GM12878 (cell line): Measurements from ENCODE around the gene MARF1. TPM values are rescaled to one million over a fixed set of nuclear protein-coding genes. Genes with fewer than 3 reads are reported as not detected.

Experiments
- BRCA1 ChIP-seq: IDR thresholded peaks from 2 replicates; pipeline ENCODE4 v1.6.1; 2011; ENCODE audit warnings: low read depth, low read length, improper control_type of control experiment
- CHD1 ChIP-seq: IDR thresholded peaks from 2 replicates; pipeline ENCODE4 v1.6.1; 2012; ENCODE audit warnings: low read depth, low read length, improper control_type of control experiment
- EP300 ChIP-seq, 2 experiments: fragments of 150-350 bp in 1 of 2; IDR thresholded peaks; 2 replicates each; pipeline ENCODE4 v1.6.1; 2011 to 2012; ENCODE audit warnings: low read depth in 2 of 2, low read length in 2 of 2, borderline replicate concordance in 1 of 2, improper control_type of control experiment in 1 of 2, inconsistent platforms in 1 of 2; ENCODE audit not compliant: control insufficient read depth in 1 of 2
- HSF1 ChIP-seq: fragments of 150-350 bp; IDR thresholded peaks from 2 replicates; pipeline ENCODE4 v1.6.1; 2014; ENCODE audit warnings: mild to moderate bottlenecking, low read depth, low read length
- KDM1A ChIP-seq: fragments of 200-600 bp; sonication (generic); IDR thresholded peaks from 2 replicates; pipeline ENCODE4 v1.6.1; 2016; ENCODE audit warnings: borderline replicate concordance
- NFYB ChIP-seq: IDR thresholded peaks from 2 replicates; pipeline ENCODE4 v1.6.1; 2011; ENCODE audit warnings: low read depth, mild to moderate bottlenecking, low read length, improper control_type of control experiment, moderate library complexity; ENCODE audit not compliant: insufficient read depth
- PAX5 ChIP-seq: IDR thresholded peaks from 2 replicates; pipeline ENCODE4 v1.6.1; 2011; ENCODE audit warnings: low read depth, low read length, borderline replicate concordance
- RFX5 ChIP-seq: IDR thresholded peaks from 2 replicates; pipeline ENCODE4 v1.6.1; 2011; ENCODE audit warnings: low read depth, low read length, improper control_type of control experiment
- SMARCA5 ChIP-seq: fragments of 450-650 bp; IDR thresholded peaks from 2 replicates; pipeline ENCODE4 v1.6.1; 2017; ENCODE audit warnings: mild to moderate bottlenecking
- STAT3 ChIP-seq: IDR thresholded peaks from 2 replicates; pipeline ENCODE4 v1.6.1; 2011; ENCODE audit warnings: low read depth, low read length, improper control_type of control experiment
- ZBED1 ChIP-seq: IDR thresholded peaks from 2 replicates; pipeline ENCODE4 v1.6.1; 2016; ENCODE audit warnings: borderline replicate concordance
- ZNF207 ChIP-seq: fragments of 450-650 bp; IDR thresholded peaks from 2 replicates; pipeline ENCODE4 v1.6.1; 2014; ENCODE audit warnings: antibody characterized with exemption, mild to moderate bottlenecking, borderline replicate concordance
- polyA plus RNA-seq, 11 experiments: library from polyadenylated mRNA; depleted of rRNA in 4 of 11; unstranded in 6 of 11; stranded (reverse) in 5 of 11; fragments of >200 nt; fragmentation: Nextera tagmentation in 4 of 11; fragmentation: Illumina TruSeq in 1 of 11; extraction: Ambion mirVana in 4 of 11; extraction: Trizol in 1 of 11; gene quantifications; 1 replicate in 1 of 11; 2 replicates in 10 of 11; pipeline versions ENCODE4 v1.2.1 to v1.2.3, GENCODE V29; 2011 to 2016; ENCODE audit warnings: inconsistent platforms in 2 of 11, missing spikeins in 2 of 11, low read depth in 1 of 11
- total RNA-seq, 4 experiments: library from RNA; depleted of rRNA in 3 of 4; stranded (reverse); fragments of >200 nt in 3 of 4; fragmentation: Illumina TruSeq in 1 of 4; extraction: Trizol in 1 of 4; gene quantifications; 2 replicates each; pipeline versions ENCODE4 v1.2.1 to v1.2.3, GENCODE V29; 2013 to 2021
- TF ChIP-seq, protein P1 (sequence below): fragments of 450-650 bp; formaldehyde crosslinking; IDR thresholded peaks from 2 replicates; pipeline ENCODE4 v1.4.0; 2020; ENCODE audit warnings: mild to moderate bottlenecking, moderate library complexity
- TF ChIP-seq, protein P2 (sequence below): IDR thresholded peaks from 2 replicates; pipeline ENCODE4 v1.6.1; 2012; ENCODE audit warnings: low read length, inconsistent platforms
- TF ChIP-seq, protein P3 (sequence below): fragments of 450-650 bp; IDR thresholded peaks from 2 replicates; pipeline ENCODE4 v1.6.1; 2016; ENCODE audit warnings: mild to moderate bottlenecking, moderate library complexity, borderline replicate concordance
- TF ChIP-seq, protein P4 (sequence below): fragments of 450-650 bp; IDR thresholded peaks from 2 replicates; pipeline ENCODE4 v1.6.1; 2014; ENCODE audit warnings: mild to moderate bottlenecking

MARF1 gene
- total and polyA plus RNA-seq, 10 of the 15 experiments (the other 5 are each of a cell fraction or from before 2014, with no cell fraction given) = 4.5 to 40.1 (median 14.0) TPM

GRCh38 chr16:15643048-15643945, at the start of gene MARF1 (continued):
- TF ChIP-seq, protein P1, sequence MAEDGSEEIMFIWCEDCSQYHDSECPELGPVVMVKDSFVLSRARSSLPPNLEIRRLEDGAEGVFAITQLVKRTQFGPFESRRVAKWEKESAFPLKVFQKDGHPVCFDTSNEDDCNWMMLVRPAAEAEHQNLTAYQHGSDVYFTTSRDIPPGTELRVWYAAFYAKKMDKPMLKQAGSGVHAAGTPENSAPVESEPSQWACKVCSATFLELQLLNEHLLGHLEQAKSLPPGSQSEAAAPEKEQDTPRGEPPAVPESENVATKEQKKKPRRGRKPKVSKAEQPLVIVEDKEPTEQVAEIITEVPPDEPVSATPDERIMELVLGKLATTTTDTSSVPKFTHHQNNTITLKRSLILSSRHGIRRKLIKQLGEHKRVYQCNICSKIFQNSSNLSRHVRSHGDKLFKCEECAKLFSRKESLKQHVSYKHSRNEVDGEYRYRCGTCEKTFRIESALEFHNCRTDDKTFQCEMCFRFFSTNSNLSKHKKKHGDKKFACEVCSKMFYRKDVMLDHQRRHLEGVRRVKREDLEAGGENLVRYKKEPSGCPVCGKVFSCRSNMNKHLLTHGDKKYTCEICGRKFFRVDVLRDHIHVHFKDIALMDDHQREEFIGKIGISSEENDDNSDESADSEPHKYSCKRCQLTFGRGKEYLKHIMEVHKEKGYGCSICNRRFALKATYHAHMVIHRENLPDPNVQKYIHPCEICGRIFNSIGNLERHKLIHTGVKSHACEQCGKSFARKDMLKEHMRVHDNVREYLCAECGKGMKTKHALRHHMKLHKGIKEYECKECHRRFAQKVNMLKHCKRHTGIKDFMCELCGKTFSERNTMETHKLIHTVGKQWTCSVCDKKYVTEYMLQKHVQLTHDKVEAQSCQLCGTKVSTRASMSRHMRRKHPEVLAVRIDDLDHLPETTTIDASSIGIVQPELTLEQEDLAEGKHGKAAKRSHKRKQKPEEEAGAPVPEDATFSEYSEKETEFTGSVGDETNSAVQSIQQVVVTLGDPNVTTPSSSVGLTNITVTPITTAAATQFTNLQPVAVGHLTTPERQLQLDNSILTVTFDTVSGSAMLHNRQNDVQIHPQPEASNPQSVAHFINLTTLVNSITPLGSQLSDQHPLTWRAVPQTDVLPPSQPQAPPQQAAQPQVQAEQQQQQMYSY = 0 out of 2 replicates have a peak, but pooled peaks have one; percentile 33
- no peak; a peak in 1 of 4 replicates for TF ChIP-seq EP300 (IDR thresholded peaks at IDR 0.05; ENCODE audit: borderline replicate concordance in 1 of 2, control insufficient read depth in 1 of 2, low read depth in 2 of 2, low read length in 2 of 2)
- TF ChIP-seq BRCA1 = no peak
- TF ChIP-seq HSF1 = no peak
- no peak for TF ChIP-seq KDM1A
- no peak for TF ChIP-seq RFX5
- TF ChIP-seq, protein P2, sequence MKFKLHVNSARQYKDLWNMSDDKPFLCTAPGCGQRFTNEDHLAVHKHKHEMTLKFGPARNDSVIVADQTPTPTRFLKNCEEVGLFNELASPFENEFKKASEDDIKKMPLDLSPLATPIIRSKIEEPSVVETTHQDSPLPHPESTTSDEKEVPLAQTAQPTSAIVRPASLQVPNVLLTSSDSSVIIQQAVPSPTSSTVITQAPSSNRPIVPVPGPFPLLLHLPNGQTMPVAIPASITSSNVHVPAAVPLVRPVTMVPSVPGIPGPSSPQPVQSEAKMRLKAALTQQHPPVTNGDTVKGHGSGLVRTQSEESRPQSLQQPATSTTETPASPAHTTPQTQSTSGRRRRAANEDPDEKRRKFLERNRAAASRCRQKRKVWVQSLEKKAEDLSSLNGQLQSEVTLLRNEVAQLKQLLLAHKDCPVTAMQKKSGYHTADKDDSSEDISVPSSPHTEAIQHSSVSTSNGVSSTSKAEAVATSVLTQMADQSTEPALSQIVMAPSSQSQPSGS = no peak
- no peak for TF ChIP-seq SMARCA5
- peak; percentile 77 for TF ChIP-seq CHD1
- 0 out of 2 replicates have a peak, but pooled peaks have one; percentile 42 for TF ChIP-seq ZBED1
- TF ChIP-seq ZNF207 = peak; percentile 61; the same call in 1 of the 2 replicates
- 0 out of 2 replicates have a peak, but pooled peaks have one; percentile 7 for TF ChIP-seq NFYB
- TF ChIP-seq, protein P3, sequence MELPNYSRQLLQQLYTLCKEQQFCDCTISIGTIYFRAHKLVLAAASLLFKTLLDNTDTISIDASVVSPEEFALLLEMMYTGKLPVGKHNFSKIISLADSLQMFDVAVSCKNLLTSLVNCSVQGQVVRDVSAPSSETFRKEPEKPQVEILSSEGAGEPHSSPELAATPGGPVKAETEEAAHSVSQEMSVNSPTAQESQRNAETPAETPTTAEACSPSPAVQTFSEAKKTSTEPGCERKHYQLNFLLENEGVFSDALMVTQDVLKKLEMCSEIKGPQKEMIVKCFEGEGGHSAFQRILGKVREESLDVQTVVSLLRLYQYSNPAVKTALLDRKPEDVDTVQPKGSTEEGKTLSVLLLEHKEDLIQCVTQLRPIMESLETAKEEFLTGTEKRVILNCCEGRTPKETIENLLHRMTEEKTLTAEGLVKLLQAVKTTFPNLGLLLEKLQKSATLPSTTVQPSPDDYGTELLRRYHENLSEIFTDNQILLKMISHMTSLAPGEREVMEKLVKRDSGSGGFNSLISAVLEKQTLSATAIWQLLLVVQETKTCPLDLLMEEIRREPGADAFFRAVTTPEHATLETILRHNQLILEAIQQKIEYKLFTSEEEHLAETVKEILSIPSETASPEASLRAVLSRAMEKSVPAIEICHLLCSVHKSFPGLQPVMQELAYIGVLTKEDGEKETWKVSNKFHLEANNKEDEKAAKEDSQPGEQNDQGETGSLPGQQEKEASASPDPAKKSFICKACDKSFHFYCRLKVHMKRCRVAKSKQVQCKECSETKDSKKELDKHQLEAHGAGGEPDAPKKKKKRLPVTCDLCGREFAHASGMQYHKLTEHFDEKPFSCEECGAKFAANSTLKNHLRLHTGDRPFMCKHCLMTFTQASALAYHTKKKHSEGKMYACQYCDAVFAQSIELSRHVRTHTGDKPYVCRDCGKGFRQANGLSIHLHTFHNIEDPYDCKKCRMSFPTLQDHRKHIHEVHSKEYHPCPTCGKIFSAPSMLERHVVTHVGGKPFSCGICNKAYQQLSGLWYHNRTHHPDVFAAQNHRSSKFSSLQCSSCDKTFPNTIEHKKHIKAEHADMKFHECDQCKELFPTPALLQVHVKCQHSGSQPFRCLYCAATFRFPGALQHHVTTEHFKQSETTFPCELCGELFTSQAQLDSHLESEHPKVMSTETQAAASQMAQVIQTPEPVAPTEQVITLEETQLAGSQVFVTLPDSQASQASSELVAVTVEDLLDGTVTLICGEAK = peak; percentile 67; the same call in 1 of the 2 replicates
- no peak for TF ChIP-seq STAT3
- TF ChIP-seq, protein P4, sequence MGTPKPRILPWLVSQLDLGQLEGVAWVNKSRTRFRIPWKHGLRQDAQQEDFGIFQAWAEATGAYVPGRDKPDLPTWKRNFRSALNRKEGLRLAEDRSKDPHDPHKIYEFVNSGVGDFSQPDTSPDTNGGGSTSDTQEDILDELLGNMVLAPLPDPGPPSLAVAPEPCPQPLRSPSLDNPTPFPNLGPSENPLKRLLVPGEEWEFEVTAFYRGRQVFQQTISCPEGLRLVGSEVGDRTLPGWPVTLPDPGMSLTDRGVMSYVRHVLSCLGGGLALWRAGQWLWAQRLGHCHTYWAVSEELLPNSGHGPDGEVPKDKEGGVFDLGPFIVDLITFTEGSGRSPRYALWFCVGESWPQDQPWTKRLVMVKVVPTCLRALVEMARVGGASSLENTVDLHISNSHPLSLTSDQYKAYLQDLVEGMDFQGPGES = no peak
- peak; percentile 27; the same call in 1 of the 2 replicates for TF ChIP-seq PAX5
